Lung (tissue), 12 donors: Measurements from ENCODE around the gene ANKRD11. TPM values are rescaled to one million over a fixed set of nuclear protein-coding genes. Genes with fewer than 3 reads are reported as not detected.

ENCODE experiments used
- ATAC-seq: fragments of 200-7000 bp; cut with Tn5 transposase; one replicate; pipeline ENCODE4 v1.9.1; 2020; ENCODE audit warnings: moderate number of reproducible peaks; ENCODE audit not compliant: insufficient read depth, low FRiP score
- DNase-seq, 3 donors: peaks; one replicate each; pipeline ENCODE4 v3.0.0-alpha.2; 2013 to 2017
- H3K27ac ChIP-seq, 2 donors: one replicate each; pipeline ENCODE4 v1.5.1; 2013; ENCODE audit warnings: mild to moderate bottlenecking in 2 of 2, moderate library complexity in 2 of 2, control low read depth in 1 of 2, inconsistent platforms in 1 of 2, low read depth in 1 of 2, low read length in 1 of 2
- H3K27me3 ChIP-seq, 3 donors: one replicate each; pipeline ENCODE4 v1.5.1; 2013; ENCODE audit warnings: low read length in 2 of 3; ENCODE audit not compliant: control insufficient read depth in 3 of 3, insufficient read depth in 3 of 3
- H3K36me3 ChIP-seq, 4 donors: one replicate each; pipeline ENCODE4 v1.5.1; 2013; ENCODE audit warnings: low read length in 4 of 4, mild to moderate bottlenecking in 1 of 4, moderate library complexity in 1 of 4; ENCODE audit not compliant: control insufficient read depth in 4 of 4, insufficient read depth in 4 of 4
- H3K4me1 ChIP-seq, 5 donors: one replicate each; pipeline ENCODE4 v1.5.1; 2013; ENCODE audit warnings: low read length in 5 of 5, mild to moderate bottlenecking in 2 of 5, moderate library complexity in 1 of 5; ENCODE audit not compliant: control insufficient read depth in 5 of 5, insufficient read depth in 5 of 5
- H3K4me3 ChIP-seq: one replicate; pipeline ENCODE4 v1.5.1; 2013; ENCODE audit warnings: mild to moderate bottlenecking, control low read depth, moderate library complexity
- H3K9ac ChIP-seq, 2 donors: one replicate each; pipeline ENCODE4 v1.5.1; 2013; ENCODE audit warnings: low read length in 2 of 2, control low read depth in 1 of 2; ENCODE audit not compliant: insufficient read depth in 1 of 2
- H3K9me3 ChIP-seq, 4 donors: one replicate each; pipeline ENCODE4 v1.5.1; 2013; ENCODE audit warnings: low read length in 3 of 4, mild to moderate bottlenecking in 1 of 4, moderate library complexity in 1 of 4; ENCODE audit not compliant: control insufficient read depth in 4 of 4, insufficient read depth in 3 of 4
- CTCF ChIP-seq: IDR thresholded peaks from 2 replicates; pipeline ENCODE4 v1.5.1; 2012; ENCODE audit warnings: mild to moderate bottlenecking; ENCODE audit errors: control extremely low read depth, extremely low read depth
- WGBS, 2 donors: extraction: QIAGEN DNeasy Blood & Tissue Kit; methylation state at CpG; one replicate each; pipeline ENCODE4 v1.1.7; 2013; 5-methylcytosine and 5-hydroxymethylcytosine counted together
- polyA plus RNA-seq, 2 donors: library from polyadenylated mRNA; stranded (reverse); fragments of 200-250 nt; gene quantifications; one replicate each; pipeline ENCODE4 v1.2.1, GENCODE V29; 2013
- total RNA-seq, 2 donors: library from RNA; depleted of rRNA in 1 of 2; stranded (reverse); fragments of >200 nt in 1 of 2; gene quantifications; one replicate each; pipeline ENCODE4 v1.2.1, GENCODE V29; 2014 to 2021
- donor health status: control.
- donor health status: control.
- donor health status: Bipolar disorder and iron deficiency.
- donor health status: healthy.
- donor health status: DM: yes; HTN: yes; CAD: no.

The ANKRD11 gene
- total and polyA plus RNA-seq, 4 donors: 58.5 to 162 (median 89.5) TPM

- H3K9me3 ChIP-seq: no peaks in the 10 kb centered on the region
- H3K4me1 ChIP-seq: no peaks in the 10 kb centered on the region
- WGBS, 2 donors: 90 to 92% methylated on average over 25 of the region's 25 CpGs
- ATAC-seq (no peak), DNase-seq (no peak)
- H3K4me3 ChIP-seq: no peak overlapping the region
- no peak overlapping the region for H3K9ac ChIP-seq
- peaks cover 18 to 63% (median 44%) of the 10 kb centered on the region in 4 donors for H3K36me3 ChIP-seq
- H3K27ac ChIP-seq: no peak overlapping the region
- TF ChIP-seq CTCF: no peak
- H3K27me3 ChIP-seq: no peaks in the 10 kb centered on the region
Observed at GRCh38 chr16:89286096-89286495, 204.3 kb downstream of the ANKRD11 start.

- no peak overlapping the region for H3K9ac ChIP-seq
- no peak overlapping the region for H3K27ac ChIP-seq
- H3K36me3 ChIP-seq: peaks cover 24 to 67% (median 43%) of the 10 kb centered on the region in 4 donors
- no peak for TF ChIP-seq CTCF
- DNase-seq (no peak), ATAC-seq (no peak)
- H3K9me3 ChIP-seq: no peaks in the 10 kb centered on the region
- no peaks in the 10 kb centered on the region for H3K4me1 ChIP-seq
- no peak overlapping the region for H3K4me3 ChIP-seq
- no peaks in the 10 kb centered on the region for H3K27me3 ChIP-seq
- 95 to 97% methylated on average over 17 of the region's 17 CpGs for WGBS, 2 donors
Observed at GRCh38 chr16:89285381-89285780, 205.0 kb downstream of the ANKRD11 start.

- H3K36me3 ChIP-seq: peaks cover 25 to 77% (median 38%) of the 10 kb centered on the region in 4 donors
- DNase-seq (no peak), ATAC-seq (no peak)
- H3K4me3 ChIP-seq: no peak overlapping the region
- no peaks in the 10 kb centered on the region for H3K27me3 ChIP-seq
- H3K9me3 ChIP-seq: no peaks in the 10 kb centered on the region
- H3K9ac ChIP-seq: no peak overlapping the region
- no peak overlapping the region for H3K27ac ChIP-seq
- no peak for TF ChIP-seq CTCF
- H3K4me1 ChIP-seq: no peaks in the 10 kb centered on the region
- WGBS, 2 donors: 86 to 91% methylated on average over 20 of the region's 20 CpGs
Observed at GRCh38 chr16:89283449-89283848, 206.9 kb downstream of the ANKRD11 start.

- TF ChIP-seq CTCF: no peak
- no peaks in the 10 kb centered on the region for H3K4me1 ChIP-seq
- H3K36me3 ChIP-seq: peaks cover 22 to 77% (median 33%) of the 10 kb centered on the region in 4 donors
- no peak for DNase-seq
- no peak overlapping the region for H3K27ac ChIP-seq
- H3K9me3 ChIP-seq: no peaks in the 10 kb centered on the region
- H3K27me3 ChIP-seq: no peaks in the 10 kb centered on the region
- no peak for ATAC-seq
- H3K9ac ChIP-seq: no peak overlapping the region
- WGBS, 2 donors: 82 to 83% methylated on average over 18 of the region's 18 CpGs
- H3K4me3 ChIP-seq: no peak overlapping the region
Observed at GRCh38 chr16:89282523-89282922, 207.8 kb downstream of the ANKRD11 start.
